Activated T-cell treated with anti-CD3 and anti-CD28 coated beads for 24 hours (primary cell): ENCODE measurements around the gene OLFML2A.

Experiments
- DNase-seq: peaks from one replicate; pipeline ENCODE4 v3.0.0-alpha.2; 2020; ENCODE audit warnings: low read depth

Gene OLFML2A

GRCh38 chr9:124854161-124854560 lies 77.2 kb downstream of the OLFML2A start:
- no peak for DNase-seq

GRCh38 chr9:124854822-124855221 lies 77.9 kb downstream of the OLFML2A start:
- no peak for DNase-seq

GRCh38 chr9:124855566-124855943 lies 78.6 kb downstream of the OLFML2A start:
- no peak for DNase-seq

- DNase-seq, result no peak
These were observed 79.2 kb downstream of the OLFML2A start for GRCh38 chr9:124855944-124856765.

- no peak for DNase-seq
These were observed 80.7 kb downstream of the OLFML2A start for GRCh38 chr9:124857533-124858162.

GRCh38 chr9:124858330-124859046 lies 81.6 kb downstream of the OLFML2A start:
- DNase-seq, result no peak

GRCh38 chr9:124859803-124860581 lies 83.1 kb downstream of the OLFML2A start:
- DNase-seq, result no peak

- DNase-seq, result no peak
These were observed 83.8 kb downstream of the OLFML2A start for GRCh38 chr9:124860582-124861341.

- peak; percentile 93 for DNase-seq
These were observed 84.7 kb downstream of the OLFML2A start, which contains the start of the genes ARPC5L and RPL35 for GRCh38 chr9:124861342-124862229. ARPC5L (plus strand) TSS chr9:124862130; CDS start chr9:124869291, 7,161 bp downstream. RPL35 (minus strand) TSS chr9:124861957; CDS start chr9:124861912, 45 bp downstream.

GRCh38 chr9:124863371-124863871 lies 86.5 kb downstream of the OLFML2A start:
- DNase-seq, result no peak
